GM12873 (cell line): ENCODE data around the gene CYBC1.
A peak's percentile ranks its signal among the peaks of the same experiment; 100 is the strongest.

ENCODE experiments used
- TF ChIP-seq, protein P1 (sequence below): IDR thresholded peaks from 2 replicates; pipeline ENCODE4 v1.5.1; 2012; ENCODE audit warnings: low read depth, mild to moderate bottlenecking, moderate library complexity, low read length, control low read depth; ENCODE audit not compliant: insufficient read depth; ENCODE audit errors: missing control alignments

CYBC1 gene

DNA sequence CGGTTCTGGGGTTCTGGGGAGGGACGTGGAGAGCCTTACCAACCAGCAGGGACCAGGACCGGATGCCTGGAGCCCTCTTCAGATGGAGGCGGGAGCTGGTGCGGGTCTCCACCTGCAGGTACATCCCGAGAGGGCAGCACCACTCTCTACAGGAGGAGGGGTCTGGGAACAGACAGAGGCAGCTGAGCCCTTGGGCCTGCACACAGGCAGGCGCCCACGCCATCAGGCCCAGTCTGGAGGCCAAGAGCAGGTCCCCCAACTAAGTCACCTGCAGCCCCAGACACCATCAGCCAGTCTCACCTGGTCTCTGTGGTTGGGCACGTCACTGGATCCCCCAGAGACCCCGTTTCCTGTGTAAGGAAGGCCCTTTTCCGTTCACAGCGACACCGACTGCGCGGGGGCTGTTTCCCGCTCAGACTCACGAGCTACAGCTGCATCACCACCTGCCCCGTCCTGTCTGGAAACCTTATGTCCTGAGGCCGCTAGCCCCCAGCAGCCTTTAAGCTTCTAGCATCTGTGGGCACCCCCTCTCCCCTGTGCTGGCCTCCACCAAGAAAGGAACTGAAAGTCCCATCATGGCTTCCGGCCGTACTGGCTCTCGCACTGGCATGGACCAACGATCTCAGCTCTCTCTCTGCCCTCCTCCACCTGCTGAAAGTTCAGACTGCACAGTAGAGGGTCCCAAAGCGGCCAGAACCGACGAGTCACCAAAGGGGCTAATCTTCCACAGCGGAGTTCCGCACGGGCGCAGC is 1.2 kb downstream of the CYBC1 start:
- TF ChIP-seq, protein P1, sequence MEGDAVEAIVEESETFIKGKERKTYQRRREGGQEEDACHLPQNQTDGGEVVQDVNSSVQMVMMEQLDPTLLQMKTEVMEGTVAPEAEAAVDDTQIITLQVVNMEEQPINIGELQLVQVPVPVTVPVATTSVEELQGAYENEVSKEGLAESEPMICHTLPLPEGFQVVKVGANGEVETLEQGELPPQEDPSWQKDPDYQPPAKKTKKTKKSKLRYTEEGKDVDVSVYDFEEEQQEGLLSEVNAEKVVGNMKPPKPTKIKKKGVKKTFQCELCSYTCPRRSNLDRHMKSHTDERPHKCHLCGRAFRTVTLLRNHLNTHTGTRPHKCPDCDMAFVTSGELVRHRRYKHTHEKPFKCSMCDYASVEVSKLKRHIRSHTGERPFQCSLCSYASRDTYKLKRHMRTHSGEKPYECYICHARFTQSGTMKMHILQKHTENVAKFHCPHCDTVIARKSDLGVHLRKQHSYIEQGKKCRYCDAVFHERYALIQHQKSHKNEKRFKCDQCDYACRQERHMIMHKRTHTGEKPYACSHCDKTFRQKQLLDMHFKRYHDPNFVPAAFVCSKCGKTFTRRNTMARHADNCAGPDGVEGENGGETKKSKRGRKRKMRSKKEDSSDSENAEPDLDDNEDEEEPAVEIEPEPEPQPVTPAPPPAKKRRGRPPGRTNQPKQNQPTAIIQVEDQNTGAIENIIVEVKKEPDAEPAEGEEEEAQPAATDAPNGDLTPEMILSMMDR = peak; percentile 15

DNA sequence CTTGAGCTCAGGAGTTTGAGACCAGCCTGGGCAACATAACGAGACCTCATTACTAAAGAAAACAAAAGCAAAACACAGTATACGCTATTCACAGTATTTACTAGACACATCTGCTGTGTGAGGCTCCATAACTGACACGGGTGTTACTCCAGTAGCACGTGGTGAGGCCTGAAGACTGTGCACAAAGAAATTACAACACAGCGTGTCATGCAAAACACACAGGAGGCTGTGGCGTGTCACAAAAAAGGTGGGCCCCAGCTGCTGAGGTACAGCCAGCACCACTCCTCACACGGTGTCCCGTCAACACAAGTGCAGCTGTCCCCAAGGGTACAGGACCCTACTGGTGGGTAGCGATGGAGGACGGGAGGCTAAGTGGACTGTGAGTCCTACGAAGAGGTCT is 2.7 kb downstream of the CYBC1 start:
- TF ChIP-seq, protein P1 = no peak

DNA sequence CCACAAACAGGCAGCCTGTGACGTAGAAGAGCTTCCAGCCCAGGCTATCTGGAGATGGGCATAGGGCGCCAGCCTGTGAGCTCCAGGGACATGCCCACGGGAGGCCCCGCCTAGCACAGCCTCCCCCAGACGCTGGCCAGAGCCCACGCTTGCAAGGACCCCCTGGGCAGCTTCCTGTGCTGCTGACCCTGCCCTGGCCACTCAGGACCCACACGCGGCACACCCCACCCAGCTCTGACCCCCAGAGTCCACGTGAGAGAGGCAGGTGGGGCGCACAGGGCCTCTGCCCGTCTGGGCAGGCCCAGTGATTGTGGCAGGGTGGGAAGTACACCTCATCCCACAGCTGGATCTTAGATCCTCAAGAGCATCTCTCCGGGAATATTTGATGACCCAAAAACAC is 3.9 kb downstream of the CYBC1 start:
- TF ChIP-seq, protein P1 = no peak

DNA sequence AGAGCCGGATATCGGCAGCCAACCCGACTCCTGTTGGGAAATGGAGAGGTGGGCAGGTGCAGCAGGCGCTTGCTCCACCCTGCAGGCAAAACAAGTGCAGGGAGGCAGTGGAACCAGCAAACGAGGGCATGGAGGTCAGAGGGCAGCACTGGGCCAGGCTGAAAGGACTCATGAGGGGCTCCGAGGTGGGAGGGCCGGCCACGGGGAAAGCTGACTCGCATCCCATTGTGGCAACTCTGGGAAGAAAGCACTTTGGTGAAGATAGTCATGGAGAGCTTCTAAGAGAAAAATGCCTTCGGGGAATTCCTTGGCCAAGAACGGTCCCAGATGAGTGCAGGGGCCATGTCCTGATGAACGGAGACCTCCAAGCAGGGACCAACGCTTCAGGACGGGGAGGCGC is 4.4 kb downstream of the CYBC1 start:
- TF ChIP-seq, protein P1 = no peak

DNA sequence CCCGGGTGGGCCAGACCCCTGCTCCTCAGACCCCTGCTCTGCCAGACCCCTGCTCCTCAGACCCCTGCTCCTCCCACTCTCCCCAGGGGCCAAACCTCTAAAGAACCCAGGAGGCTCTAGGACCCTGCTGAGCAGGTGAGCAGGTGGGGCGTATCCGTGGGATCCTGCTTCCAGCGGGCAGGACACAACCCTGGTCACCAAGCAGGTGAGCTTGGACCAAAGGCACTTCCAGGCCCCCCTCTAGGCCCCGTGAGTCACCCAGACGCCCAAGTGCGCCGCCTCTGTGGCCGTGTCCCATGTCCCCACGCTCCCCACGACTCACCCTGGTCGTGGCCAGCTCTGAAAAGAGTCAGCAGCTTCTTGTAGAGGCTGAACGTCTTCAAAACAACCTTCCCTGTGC is 5.0 kb downstream of the CYBC1 start:
- TF ChIP-seq, protein P1 = no peak

DNA sequence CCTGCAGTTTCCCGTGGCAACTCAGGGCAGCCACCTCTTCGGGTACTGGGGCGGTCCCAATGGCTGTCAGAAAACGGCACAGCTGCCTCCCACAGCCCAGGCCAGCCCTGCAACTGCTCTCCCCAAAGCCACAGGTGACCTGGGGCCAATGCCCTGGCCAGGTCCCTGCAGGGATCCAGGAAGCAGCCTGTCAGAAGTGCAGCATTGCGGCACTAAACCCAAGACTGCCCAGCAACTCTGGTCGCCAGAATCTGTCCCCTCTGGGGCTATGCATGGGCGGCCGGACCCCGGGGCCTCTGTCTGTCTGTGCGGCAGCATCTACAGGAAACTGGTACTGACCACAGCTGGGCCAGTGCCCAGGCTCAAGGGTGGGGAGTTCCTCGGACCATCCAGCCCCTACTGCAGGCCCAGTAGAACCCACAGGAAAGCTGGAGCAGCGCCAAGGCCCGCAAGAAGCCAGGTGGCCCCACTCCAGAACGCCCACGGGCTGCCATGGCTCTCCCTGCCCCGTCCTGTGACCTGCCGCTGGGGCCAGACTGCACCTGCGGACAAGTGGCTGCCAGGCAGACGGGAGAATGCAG is 5.5 kb downstream of the CYBC1 start:
- TF ChIP-seq, protein P1 = no peak

DNA sequence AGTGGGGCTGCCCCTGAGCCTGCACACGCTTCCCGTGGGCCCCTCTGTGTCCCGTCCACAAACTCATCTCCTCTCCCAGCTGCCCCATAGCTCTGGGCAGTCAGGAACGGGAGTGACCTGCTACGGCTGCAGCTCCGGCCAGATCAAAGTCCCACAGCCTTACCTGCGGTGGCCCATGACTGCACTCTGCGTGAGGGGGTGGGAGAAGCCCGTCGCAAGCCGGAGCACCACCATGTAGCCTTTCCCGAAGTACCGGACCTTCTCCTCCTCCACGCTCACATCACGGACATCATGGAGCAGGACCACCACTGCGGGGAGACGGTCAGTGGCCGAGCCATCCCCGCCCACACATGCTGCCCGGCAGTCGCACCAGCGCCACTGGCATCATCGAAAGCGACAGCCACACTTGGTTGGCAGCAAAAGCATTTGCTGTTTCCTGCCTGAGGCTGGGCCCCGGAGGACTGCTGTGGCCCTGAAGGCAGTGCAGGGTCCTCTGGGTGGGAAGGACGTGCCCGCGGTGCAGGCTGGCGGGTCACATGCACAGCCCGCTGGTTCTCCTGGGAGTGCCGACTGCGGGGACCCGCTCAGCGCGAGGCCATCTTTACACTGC is 6.2 kb downstream of the CYBC1 start:
- TF ChIP-seq, protein P1 = no peak
